ENCODE results near the gene TTLL5.

TTLL5 gene

GRCh38 chr14:75702122-75702521 lies 41.1 kb downstream of the TTLL5 start:
- DNase-seq, result no peak

- DNase-seq, result no peak
Observed at GRCh38 chr14:75702616-75703261, 41.7 kb downstream of the TTLL5 start.

- no peak for DNase-seq
Observed at GRCh38 chr14:75703467-75703866, 42.4 kb downstream of the TTLL5 start.

GRCh38 chr14:75705014-75705413 lies 44.0 kb downstream of the TTLL5 start:
- no peak for DNase-seq

- DNase-seq, result peak; percentile 68
Observed at GRCh38 chr14:75709207-75709812, 48.3 kb downstream of the TTLL5 start.

GRCh38 chr14:75711105-75711795 lies 50.2 kb downstream of the TTLL5 start:
- DNase-seq, result peak; percentile 27

GRCh38 chr14:75711796-75712211 lies 50.8 kb downstream of the TTLL5 start:
- peak; percentile 24 for DNase-seq

GRCh38 chr14:75714991-75715390 lies 53.9 kb downstream of the TTLL5 start:
- DNase-seq, result no peak

- no peak for DNase-seq
Observed at GRCh38 chr14:75715926-75716780, 55.1 kb downstream of the TTLL5 start.

GRCh38 chr14:75717729-75718128 lies 56.7 kb downstream of the TTLL5 start:
- DNase-seq, result no peak

- DNase-seq, result no peak
Observed at GRCh38 chr14:75718199-75718598, 57.2 kb downstream of the TTLL5 start.

- no peak for DNase-seq
Observed at GRCh38 chr14:75720116-75720515, 59.1 kb downstream of the TTLL5 start.

GRCh38 chr14:75720842-75721498 lies 59.9 kb downstream of the TTLL5 start:
- no peak for DNase-seq

GRCh38 chr14:75723716-75724115 lies 62.7 kb downstream of the TTLL5 start:
- DNase-seq, result no peak

- DNase-seq, result no peak
Observed at GRCh38 chr14:75724414-75725204, 63.6 kb downstream of the TTLL5 start.

GRCh38 chr14:75725481-75725880 lies 64.4 kb downstream of the TTLL5 start:
- DNase-seq, result no peak

- DNase-seq, result no peak
Observed at GRCh38 chr14:75726321-75726720, 65.3 kb downstream of the TTLL5 start.

- no peak for DNase-seq
Observed at GRCh38 chr14:75727124-75727523, 66.1 kb downstream of the TTLL5 start.

GRCh38 chr14:75732888-75733287 lies 71.8 kb downstream of the TTLL5 start:
- no peak for DNase-seq

- DNase-seq, result no peak
Observed at GRCh38 chr14:75734854-75735253, 73.8 kb downstream of the TTLL5 start.

GRCh38 chr14:75736845-75737485 lies 75.9 kb downstream of the TTLL5 start:
- DNase-seq, result no peak
